Measurements from ENCODE around the gene SERPINB1.

The SERPINB1 gene

DNA sequence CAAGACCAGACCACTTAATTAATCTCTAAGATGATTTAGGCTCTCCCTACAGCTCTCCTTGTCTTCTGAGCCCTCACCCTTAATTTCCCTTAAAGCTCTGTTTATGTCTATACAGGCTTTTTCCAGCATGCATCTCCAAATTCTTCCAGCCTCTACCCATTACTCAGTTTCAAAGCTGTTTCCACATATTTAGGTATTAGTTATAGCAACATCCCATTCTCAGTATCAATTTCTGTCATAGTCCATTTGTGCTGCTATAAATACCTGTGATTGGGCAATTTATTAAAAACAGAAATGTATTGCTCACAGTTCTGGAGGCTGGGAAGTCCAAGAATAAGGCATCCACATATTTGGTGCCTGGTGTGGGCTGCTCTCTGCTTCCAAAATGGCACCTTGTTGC, 2.3 kb upstream of the SERPINB1 start:
- FAIRE-seq = no peak

DNA sequence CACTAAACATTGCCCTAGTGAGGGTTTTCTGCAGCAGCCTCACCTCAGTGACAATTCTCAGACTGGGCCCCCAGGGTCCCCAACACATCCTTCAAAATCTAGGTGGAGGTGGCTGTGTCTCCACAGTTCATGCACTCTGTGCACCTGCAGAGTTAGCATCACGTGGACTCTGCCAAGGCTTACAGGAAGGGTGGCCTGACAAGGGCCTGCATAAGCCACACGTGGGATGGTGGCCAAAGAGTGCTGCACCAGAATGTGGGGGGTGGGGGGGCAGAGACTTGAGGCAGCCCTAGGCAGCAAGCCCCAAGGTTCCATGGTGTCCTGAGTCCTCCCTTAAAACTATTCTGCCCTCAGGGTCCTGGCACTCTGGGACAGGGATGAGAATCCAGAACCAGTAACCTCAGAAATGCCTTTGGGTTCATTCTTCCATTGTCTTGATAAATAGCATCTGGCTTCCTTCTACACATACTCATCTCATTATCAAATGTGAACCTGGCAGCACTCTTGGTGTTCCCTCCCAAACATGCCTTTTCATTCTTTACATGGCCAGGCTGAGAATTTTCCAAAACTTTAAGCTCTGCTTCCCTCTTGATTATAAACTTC, 1.6 kb upstream of the SERPINB1 start:
- no peak for FAIRE-seq

DNA sequence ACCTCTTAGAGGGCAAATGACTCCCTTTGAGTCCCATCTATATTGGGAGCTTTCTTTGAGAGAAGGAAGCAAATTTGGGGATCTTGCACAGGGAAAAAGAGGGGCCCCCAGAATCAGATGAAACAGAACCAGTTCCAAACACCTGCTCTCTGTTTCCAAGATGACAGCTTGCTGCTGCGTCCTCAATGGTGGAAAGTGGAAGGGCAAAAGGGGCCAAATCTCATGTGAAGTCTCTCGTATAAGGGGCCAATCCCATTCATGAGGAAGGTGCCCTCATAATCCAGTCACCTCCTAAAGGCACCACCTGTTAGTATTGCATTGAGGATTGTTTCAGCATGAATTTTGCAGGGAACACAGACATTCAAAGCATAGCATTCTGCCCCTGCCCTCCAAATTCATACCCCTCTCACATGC, 483 bp upstream of the SERPINB1 start:
- FAIRE-seq = no peak

DNA sequence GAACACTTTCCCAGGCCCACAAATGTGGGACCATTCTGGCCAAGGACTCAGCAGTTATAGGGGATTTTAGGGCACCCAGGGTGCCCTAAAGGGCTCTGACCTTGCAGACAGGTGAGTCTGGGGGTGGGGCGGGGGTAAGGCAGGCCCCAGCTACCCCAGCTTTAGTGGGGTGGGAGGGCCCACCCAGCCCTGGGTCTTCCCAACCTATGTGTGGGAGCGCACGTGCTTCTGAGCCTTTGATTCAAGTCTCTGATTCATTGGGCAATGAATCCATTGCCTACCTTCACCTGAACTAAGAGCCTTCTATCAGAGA, 958 bp downstream of the SERPINB1 start:
- no peak for FAIRE-seq

DNA sequence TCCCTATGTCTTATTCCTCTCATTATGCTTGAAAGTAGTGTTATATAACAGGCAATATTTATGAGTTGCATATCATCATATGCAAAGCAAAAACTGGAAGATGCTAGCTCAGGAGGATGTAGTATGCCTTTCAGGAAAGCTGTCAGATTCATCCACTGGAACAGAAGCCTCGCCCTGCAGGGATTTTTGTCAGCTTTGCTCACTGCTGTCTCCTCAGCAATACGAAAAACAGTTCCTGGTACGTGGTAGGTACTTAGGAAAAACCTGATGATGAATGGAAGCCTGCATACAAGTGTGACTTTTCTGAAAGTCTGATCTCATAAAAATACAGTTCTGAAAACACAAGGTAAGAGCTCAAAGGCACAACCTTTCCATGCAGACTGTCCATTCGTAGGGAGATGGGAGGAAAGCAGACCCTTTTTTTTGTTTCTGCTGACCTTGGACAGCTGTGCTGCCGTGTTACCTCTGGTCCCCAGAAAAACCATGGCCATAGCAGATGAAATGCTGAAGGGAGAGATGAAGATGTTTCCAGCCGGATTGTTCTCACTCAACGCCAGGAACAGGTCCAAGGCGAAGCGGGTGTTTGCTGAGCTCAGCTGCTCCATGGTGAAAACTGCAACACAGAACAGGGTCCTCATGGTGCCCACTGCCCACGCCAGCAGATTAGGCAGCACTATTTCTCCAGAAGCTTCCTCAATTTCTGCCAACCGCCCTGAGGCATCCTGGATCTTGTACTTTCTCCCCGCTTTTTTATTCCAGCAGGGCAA, 1.5 kb downstream of the SERPINB1 start:
- FAIRE-seq = no peak

DNA sequence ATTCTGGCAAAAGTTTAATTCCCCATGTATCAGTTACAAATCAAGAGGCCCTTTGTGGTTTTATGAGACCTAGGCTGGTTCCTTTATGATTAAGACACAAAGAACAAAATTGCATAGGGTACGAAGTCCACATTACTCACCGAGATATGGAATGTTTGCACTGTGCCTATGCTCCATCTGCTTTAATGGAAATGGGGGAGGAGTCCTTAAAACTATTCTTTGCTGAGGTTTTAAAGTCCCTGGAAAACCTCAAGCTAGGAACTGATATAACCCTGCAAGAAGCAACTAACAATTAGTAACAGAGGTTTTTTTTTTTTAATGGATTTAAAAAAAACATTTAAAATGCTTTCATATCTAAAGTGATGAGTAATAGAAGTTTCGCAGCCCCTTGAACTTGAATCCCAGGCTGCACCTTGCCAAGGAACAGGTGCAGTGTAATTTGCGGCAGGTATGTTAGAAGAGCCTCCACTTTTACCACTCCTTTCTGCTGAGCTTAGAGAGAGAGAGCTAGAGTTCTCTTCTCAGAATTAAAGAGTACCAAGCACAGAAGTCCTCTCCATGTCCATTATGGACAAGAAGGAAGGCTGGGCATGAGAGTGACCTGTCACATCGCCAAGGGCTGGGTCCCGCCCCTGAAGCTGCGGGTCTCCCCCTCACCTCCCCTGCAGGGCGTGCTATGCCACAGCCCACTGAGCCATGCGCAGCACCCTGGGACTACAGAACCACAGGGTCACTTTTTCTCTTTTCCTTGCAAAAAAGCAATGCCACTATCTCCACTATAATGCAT, 2.3 kb downstream of the SERPINB1 start:
- no peak for FAIRE-seq

DNA sequence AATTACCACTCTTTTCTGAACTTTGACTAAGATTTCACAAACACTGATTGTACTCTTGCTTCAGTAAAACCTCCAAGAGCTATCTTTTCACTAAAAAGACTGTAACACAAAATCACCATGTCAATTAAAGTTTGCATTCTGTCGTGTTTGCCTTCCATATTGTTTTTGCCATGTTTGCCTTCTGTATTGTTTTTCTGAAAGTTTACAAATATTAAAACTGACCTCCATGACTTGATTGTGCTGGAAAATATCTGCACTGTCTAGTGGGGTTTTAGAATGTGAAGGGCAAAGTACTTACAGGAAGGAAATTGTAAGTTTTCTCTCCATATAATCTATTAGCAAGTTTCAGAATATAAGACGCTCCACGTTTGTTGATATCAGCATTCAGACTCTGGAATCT, 3.4 kb downstream of the SERPINB1 start:
- no peak for FAIRE-seq

DNA sequence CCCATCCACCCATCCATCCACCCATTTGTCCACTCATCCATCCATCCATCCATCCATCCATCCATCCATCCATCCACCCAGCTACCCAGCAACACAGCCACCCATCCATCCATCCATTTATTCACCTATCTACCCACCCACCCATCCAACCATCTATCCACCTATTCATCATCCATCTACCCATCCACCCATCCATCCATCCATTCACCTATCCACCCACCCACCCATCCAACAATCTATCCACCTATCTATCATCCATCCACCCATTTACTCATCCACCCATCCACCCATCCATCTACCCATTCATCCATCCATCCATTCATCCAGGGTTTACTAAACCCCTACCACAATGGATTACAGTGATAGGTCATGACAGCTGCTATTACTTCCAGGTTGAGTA, 7.4 kb downstream of the SERPINB1 start:
- FAIRE-seq = no peak

DNA sequence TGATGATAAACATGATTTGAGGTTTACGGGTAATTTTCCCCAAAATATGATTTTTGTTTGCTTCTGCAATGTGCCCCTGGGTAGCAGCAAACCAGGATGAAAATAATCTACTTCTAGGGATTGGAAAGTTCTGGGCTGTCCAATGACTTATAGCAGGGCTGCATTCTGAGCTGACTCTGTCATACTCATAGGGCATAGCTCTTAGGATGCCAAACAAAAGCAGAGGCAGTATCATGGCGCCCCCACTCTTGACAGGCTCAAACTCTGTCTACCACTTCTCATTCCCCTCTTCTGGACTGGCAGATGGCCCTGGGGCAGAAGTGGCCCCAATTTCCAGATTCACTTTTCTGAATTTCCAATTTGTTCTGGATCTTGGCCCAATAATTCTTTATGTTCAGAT, 10.3 kb downstream of the SERPINB1 start:
- no peak for FAIRE-seq

DNA sequence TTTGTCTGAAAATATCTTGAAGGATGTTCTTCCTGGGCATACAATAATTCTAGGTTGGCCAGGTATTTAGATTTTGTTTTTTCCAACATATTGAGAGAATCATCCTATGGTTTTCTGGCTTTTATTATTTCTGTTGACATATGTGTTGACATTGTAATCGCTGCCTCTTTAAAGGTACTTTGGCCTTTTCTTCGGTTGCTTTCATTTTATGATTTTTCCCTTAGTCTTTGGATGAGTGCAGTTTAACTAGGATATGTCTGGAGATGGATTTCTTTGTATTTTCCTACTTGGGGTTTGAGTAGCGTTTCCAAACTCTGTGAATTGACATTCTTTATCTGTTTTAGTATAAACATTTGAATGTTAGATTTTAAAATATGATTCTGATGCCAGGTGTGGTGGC, 11.5 kb downstream of the SERPINB1 start:
- no peak for FAIRE-seq

DNA sequence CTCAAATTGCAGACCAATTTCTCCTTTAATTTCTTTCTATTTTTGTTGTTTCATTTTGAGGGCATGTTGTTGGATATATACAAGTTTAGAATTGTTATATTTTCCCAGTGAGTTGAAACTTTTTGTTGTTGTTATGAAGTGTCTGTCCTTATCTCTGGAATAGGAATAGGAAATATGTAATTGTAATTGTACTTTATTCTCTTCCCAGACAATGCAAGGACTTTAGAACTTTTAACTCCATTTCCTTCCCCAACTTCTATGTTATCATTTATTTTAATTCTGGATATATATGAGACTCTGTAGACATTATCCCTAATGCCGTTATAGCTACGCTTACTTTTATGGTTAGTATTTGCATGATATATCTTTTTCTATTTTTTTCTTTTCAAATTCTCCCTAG, 12.4 kb downstream of the SERPINB1 start:
- no peak for FAIRE-seq

DNA sequence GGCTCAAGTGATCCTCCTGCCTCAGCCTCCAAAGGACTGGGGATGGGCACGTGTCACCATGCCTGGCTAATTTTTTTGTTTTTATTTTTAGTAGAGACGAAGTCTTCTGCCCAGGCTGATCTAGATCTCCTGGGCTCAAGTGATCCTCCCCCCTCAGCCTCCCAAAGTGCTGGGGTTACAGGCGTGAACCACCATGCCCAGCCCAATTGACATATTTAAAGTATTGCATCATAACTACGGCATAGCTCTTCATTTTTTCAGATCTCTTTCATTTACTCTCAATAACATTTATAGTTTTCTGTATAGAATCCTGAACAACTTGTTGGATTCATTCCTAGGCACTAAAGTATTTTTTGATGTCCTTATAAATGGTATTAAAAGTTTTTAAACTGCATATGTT, 13.0 kb downstream of the SERPINB1 start:
- FAIRE-seq = no peak

DNA sequence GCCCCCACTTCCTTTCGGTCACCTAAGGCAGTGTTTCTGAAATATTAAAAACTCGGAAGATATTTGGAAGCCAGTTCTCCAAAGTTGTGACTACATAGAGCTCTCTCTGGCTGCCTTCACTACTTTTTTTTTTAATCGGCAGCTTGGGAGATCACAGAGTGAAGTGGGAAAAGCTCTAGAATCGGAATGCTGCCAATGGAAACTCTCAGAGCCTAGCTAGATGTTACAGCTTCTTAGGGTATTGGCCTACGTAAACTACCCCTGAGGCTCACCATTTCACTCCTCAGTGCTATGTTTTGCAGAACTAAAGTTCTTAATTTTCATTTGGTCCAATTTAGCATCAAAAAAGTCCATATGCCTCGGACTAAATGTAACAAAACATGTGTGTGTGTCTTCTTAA, 14.5 kb downstream of the SERPINB1 start:
- FAIRE-seq = no peak

DNA sequence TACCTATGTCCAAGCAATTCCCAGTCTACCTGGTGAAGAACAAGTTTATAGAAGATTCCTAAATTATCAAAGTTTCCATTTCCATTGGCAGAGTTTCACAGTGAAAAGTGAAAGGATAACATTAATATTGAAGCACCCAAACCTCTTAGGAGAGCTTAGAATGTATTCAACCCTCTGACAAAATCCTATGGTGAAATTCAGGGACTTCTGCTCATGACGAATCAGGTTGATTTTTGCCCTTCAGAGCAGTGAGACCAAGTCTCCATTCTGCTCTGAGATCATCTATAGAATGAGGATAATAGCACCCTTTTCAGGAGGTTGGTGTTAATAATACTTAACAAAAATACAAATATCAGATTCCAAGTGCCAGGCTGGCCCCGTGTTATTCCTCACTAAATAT, 15.5 kb downstream of the SERPINB1 start:
- FAIRE-seq = no peak

DNA sequence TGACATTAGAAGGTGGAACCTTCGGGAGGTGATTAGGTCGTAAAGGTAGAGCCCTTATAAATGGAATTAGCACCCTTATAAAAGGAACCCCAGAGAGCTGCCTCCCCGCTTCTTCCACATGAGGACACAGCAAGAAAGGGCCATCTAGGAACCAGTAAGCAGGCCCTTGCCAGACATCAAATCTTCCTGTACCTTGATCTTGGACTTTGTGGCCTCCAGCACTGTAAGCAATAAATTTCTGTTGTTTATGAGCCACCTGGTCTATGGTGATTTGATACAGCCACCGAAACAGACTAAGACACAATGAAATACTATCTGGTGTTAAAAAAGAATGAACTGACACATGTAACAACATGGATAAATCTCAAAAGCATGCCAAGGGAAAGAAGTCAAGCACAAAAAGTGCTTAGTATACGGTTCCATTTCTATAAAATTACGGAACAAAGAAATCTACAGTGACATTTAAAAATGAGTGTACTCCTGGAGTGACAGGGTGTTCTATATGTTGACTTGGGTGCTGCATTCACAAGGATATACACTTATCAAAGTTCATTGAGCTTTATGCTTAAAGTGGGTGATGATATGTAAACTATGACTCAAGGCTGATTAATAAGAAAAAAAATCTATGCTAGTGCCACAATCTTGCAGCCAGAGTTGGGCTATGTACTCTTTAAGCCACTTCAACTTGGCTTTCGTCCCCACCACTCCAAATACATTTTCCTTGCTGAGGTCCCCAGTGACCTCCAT, 18.4 kb downstream of the SERPINB1 start:
- no peak for FAIRE-seq

DNA sequence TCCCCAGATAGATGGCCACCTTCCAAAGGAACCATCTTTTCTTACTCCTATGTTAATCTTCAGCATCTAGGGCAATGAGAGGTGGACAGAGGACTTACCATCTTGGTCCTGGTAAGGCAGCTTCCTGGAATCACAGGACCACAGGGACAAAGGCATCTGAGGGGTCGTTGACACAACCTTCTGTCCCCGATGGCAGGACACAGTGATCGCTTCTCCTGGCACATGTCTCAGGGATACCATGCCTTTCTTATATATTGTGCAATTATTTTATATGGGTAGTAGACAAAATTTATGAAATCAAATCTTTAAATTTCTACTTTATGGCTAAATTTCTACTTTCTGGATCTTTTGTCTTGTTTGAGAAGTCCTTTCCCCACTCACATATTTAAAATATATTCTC, 20.1 kb downstream of the SERPINB1 start:
- FAIRE-seq = no peak

DNA sequence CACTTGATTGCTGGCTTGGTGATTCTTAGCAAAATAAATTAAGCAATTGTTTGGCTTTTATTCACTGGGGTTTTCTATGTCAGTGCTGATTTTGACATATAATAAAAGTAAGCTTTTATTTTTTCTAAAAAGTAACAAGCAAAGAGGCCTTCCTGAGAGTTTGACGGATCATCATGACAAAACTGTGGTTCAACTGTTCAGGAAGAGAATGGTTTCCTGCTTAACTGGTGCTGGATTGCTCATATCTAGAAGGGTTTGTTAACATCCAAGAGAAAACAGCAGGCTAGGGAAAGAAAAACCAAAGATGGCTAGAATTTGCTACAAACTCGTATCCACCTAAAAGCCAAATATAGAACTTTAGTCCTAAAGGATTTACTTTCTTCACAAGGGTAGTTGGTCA, 21.2 kb downstream of the SERPINB1 start:
- no peak for FAIRE-seq

DNA sequence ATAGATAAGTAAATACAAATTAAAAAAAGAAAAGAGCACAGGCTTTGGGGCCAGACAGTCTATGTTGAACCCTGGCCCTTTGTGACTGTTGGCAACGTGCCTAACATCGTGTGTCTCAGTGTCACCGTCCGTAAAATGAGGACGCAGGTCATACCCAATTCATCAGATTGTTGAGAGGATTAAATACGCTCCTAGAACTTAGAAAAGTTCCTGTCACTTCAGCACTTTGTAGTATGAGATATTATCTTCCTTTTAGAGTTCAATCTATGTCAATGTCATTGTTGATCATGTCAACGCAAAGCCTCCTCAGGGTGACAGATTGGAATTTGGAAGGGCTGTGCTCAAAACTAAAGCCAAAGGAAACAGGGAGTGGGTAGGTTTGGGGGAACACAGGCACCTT, 21.7 kb downstream of the SERPINB1 start:
- FAIRE-seq = no peak

DNA sequence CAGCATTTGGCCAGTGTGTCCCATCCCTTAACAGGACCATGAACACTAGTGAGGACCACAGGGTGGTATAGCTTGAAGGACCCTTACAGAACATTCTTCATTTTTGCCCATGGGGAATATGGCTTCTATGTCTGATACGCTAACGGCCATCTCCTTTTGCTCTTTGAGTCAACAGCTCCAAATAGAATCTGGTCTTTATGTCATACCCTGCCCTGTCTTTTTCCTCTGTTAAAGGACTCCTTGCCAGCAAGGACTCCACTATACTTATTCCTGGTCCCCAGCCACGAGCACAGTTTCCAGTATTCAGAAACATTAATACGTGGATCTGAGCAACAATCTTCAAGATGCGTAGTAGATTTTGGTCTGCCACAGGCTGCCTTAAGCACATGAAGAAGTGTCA, 22.5 kb downstream of the SERPINB1 start:
- no peak for FAIRE-seq

DNA sequence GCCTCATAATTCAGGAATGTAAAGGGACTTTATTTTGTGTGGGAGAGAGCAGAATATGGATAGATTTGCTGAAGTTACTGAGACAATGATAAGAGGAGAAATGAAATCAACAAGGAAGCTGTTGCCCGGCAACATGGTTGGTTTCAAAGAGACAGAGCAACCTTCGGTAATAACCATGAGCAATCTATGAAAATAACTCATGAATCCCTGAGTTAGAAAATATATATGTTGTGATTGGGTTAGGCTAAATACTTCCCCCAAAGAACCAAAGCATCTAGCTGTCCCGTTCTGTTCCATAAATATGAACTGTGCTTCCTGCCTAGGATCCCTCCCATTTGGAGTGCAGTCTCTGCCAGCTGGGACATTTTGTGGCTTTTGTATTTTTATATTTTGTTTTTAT, 23.1 kb downstream of the SERPINB1 start:
- no peak for FAIRE-seq

DNA sequence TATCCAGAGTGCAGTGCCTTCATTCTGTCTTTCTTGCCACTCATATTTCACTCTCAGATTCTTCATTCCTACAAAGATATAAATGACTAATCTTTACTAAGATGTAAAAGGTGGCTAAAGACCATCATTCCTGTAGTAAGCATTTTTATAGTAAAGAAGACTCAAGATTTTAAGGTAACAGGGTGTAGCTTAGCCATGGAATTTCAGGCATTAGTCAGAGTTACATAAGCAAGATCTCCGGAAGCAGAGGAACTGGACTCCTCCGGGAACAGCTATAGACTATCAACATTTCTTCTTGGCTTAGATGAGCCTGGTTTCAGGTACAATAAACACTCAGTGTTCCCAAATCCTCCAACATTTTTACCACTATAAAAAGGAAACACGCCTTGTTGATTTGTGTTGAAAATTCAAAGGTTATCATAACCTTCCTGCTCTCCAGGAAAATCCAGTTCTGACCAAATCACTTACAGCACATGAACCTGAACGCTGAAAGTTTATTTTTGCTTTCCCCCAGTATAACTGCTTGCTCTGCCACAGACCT, 23.7 kb downstream of the SERPINB1 start:
- FAIRE-seq = no peak

DNA sequence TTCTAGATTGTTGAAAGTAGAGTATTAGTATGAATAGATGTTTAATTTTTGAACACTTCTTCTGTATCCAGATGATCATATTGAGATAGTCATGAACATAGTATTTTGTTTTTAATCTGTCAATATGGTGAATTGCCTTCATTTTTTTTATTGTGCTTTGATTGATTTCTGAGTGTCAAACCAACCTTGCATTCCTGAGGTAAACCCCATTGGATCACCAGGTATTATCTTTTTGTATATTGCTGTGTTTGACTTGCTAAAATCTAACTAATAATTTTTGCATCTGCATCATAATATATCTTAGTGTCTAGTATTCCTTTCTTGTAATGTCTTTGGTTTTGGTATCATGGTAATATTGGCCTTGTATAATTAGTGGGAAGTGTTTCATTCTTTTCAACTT, 25.5 kb downstream of the SERPINB1 start:
- FAIRE-seq = no peak

DNA sequence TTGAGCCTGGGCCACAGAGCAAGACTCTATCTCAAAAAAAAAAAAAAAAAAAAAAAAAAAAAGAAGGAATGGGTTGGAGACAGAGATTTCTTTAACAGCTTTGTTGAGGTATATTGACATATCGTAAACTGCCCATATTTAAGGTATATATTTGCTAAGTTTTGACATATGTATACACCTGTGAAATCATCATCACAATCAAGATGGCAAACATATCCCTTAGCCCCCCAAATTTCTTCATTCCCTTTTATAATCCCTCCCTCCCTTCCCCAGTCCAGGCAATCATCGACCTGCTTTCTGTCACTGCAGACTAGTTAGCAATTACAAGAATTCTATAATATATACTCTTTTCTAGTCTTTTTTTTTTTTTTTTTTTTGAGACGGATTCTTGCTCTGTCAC, 29.0 kb downstream of the SERPINB1 start:
- FAIRE-seq = no peak
